Activated naive CD8-positive, alpha-beta T cell treated with anti-CD3 and anti-CD28 coated beads, Interleukin-2, amount 50 U/mL, for 24 hours (primary cell): ENCODE results near the gene MT1H.
"Not testable (repeated sequence)": the region's sequence is repeated elsewhere in the genome, so short reads cannot be mapped to it uniquely, and the experiment has no call there.

Source experiments
- ATAC-seq: fragments of 150-1000 bp; cut with Tn5 transposase; one replicate; pipeline ENCODE4 v1.10.0; 2021
- DNase-seq: peaks from one replicate; pipeline ENCODE4 v3.0.0; 2021
- H3K27ac Mint-ChIP-seq: one replicate; pipeline ENCODE4 v1.8.0; 2021; ENCODE audit warnings: mild to moderate bottlenecking, mixed read lengths
- H3K27me3 Mint-ChIP-seq: one replicate; pipeline ENCODE4 v1.8.0; 2021; ENCODE audit warnings: mixed read lengths
- H3K36me3 Mint-ChIP-seq: one replicate; pipeline ENCODE4 v1.8.0; 2021; ENCODE audit warnings: low read depth, mixed read lengths
- H3K4me1 Mint-ChIP-seq: one replicate; pipeline ENCODE4 v1.8.0; 2021; ENCODE audit warnings: mixed read lengths
- H3K4me3 Mint-ChIP-seq: one replicate; pipeline ENCODE4 v1.8.0; 2021; ENCODE audit warnings: mild to moderate bottlenecking, moderate library complexity, mixed read lengths
- H3K9me3 Mint-ChIP-seq: one replicate; pipeline ENCODE4 v1.8.0; 2021; ENCODE audit warnings: mixed read lengths

MT1H gene

GRCh38 chr16:56669005-56669839 is at the start of gene MT1H:
Gene MT1H (plus strand): TSS chr16:56669814. CDS start chr16:56669885, 71 bp downstream.
- Mint-ChIP-seq H3K4me1 (peaks cover 16% of the 10 kb centered on the region), H3K27ac (no peak within 1 kb of the TSS), H3K27me3 (peaks cover 68% of the 10 kb centered on the region), H3K9me3 (no peaks in the 10 kb centered on the region), H3K36me3 (no peaks in the 10 kb centered on the region), H3K4me3 (peak within 1 kb of the TSS; percentile 37)
- DNase-seq (no peak), ATAC-seq (no peak)

- no peak overlapping the region for H3K27ac Mint-ChIP-seq
- no peak overlapping the region for H3K4me3 Mint-ChIP-seq
- peaks cover 22% of the 10 kb centered on the region for H3K4me1 Mint-ChIP-seq
- peaks cover 27% of the 10 kb centered on the region for H3K27me3 Mint-ChIP-seq
- DNase-seq, result no peak
- no peak for ATAC-seq
- H3K36me3 Mint-ChIP-seq, result no peaks in the 10 kb centered on the region
- H3K9me3 Mint-ChIP-seq, result no peaks in the 10 kb centered on the region
These were observed 49.2 kb upstream of the MT1H start for GRCh38 chr16:56620339-56620897.

- not testable (repeated sequence) for DNase-seq, H3K36me3 Mint-ChIP-seq, H3K9me3 Mint-ChIP-seq, ATAC-seq, H3K27ac Mint-ChIP-seq, H3K4me3 Mint-ChIP-seq
- Mint-ChIP-seq H3K4me1 (peaks cover 24% of the 10 kb centered on the region), H3K27me3 (peaks cover 25% of the 10 kb centered on the region)
These were observed 47.8 kb upstream of the MT1H start for GRCh38 chr16:56621665-56622445.

GRCh38 chr16:56623184-56623583 is 46.4 kb upstream of the MT1H start:
- not testable (repeated sequence) for H3K9me3 Mint-ChIP-seq, DNase-seq, H3K27ac Mint-ChIP-seq, H3K4me3 Mint-ChIP-seq, ATAC-seq, H3K36me3 Mint-ChIP-seq
- Mint-ChIP-seq H3K4me1 (peaks cover 17% of the 10 kb centered on the region), H3K27me3 (peaks cover 20% of the 10 kb centered on the region)

- peaks cover 17% of the 10 kb centered on the region for H3K4me1 Mint-ChIP-seq
- H3K4me3 Mint-ChIP-seq, result no peak overlapping the region
- no peak for DNase-seq
- no peaks in the 10 kb centered on the region for H3K9me3 Mint-ChIP-seq
- no peak overlapping the region for H3K27ac Mint-ChIP-seq
- no peak for ATAC-seq
- peaks cover 17% of the 10 kb centered on the region for H3K27me3 Mint-ChIP-seq
- no peaks in the 10 kb centered on the region for H3K36me3 Mint-ChIP-seq
These were observed 46.0 kb upstream of the MT1H start for GRCh38 chr16:56623637-56624036.

GRCh38 chr16:56625140-56625942 is 44.3 kb upstream of the MT1H start, which contains the start of gene MT1E:
Gene MT1E (plus strand): TSS chr16:56625781. CDS start chr16:56625852, 71 bp downstream.
- no peaks in the 10 kb centered on the region for H3K9me3 Mint-ChIP-seq
- H3K4me1 Mint-ChIP-seq, result peaks cover 20% of the 10 kb centered on the region
- no peaks in the 10 kb centered on the region for H3K36me3 Mint-ChIP-seq
- ATAC-seq (peak; percentile 88), DNase-seq (peak; percentile 44)
- H3K4me3 Mint-ChIP-seq, result peak within 1 kb of the TSS; percentile 82
- H3K27me3 Mint-ChIP-seq, result peaks cover 21% of the 10 kb centered on the region
- H3K27ac Mint-ChIP-seq, result peak within 1 kb of the TSS; percentile 76

GRCh38 chr16:56625943-56626654 is 43.5 kb upstream of the MT1H start:
- Mint-ChIP-seq H3K4me1 (peaks cover 20% of the 10 kb centered on the region), H3K9me3 (no peaks in the 10 kb centered on the region), H3K27ac (peak overlapping the region; percentile 47), H3K4me3 (peak overlapping the region; percentile 82), H3K36me3 (no peaks in the 10 kb centered on the region), H3K27me3 (peaks cover 26% of the 10 kb centered on the region)
- DNase-seq (no peak), ATAC-seq (peak; percentile 41)

- Mint-ChIP-seq H3K4me3 (peak overlapping the region; percentile 82), H3K27ac (no peak overlapping the region), H3K27me3 (peaks cover 31% of the 10 kb centered on the region), H3K4me1 (peaks cover 21% of the 10 kb centered on the region), H3K36me3 (no peaks in the 10 kb centered on the region), H3K9me3 (no peaks in the 10 kb centered on the region)
- ATAC-seq (no peak), DNase-seq (no peak)
These were observed 42.9 kb upstream of the MT1H start for GRCh38 chr16:56626685-56627084.

GRCh38 chr16:56628486-56629350 is 40.9 kb upstream of the MT1H start:
- H3K36me3 Mint-ChIP-seq, result no peaks in the 10 kb centered on the region
- H3K27me3 Mint-ChIP-seq, result peaks cover 47% of the 10 kb centered on the region
- H3K9me3 Mint-ChIP-seq, result no peaks in the 10 kb centered on the region
- H3K4me3 Mint-ChIP-seq, result no peak overlapping the region
- no peak overlapping the region for H3K27ac Mint-ChIP-seq
- no peak for ATAC-seq
- peaks cover 29% of the 10 kb centered on the region for H3K4me1 Mint-ChIP-seq
- no peak for DNase-seq

- ATAC-seq (no peak), DNase-seq (no peak)
- peaks cover 26% of the 10 kb centered on the region for H3K4me1 Mint-ChIP-seq
- H3K27ac Mint-ChIP-seq, result no peak overlapping the region
- no peaks in the 10 kb centered on the region for H3K9me3 Mint-ChIP-seq
- H3K27me3 Mint-ChIP-seq, result peaks cover 52% of the 10 kb centered on the region
- H3K36me3 Mint-ChIP-seq, result no peaks in the 10 kb centered on the region
- H3K4me3 Mint-ChIP-seq, result no peak overlapping the region
These were observed 40.1 kb upstream of the MT1H start for GRCh38 chr16:56629531-56629930.

- Mint-ChIP-seq H3K27ac (no peak overlapping the region), H3K27me3 (peaks cover 53% of the 10 kb centered on the region), H3K4me1 (peaks cover 26% of the 10 kb centered on the region), H3K4me3 (no peak overlapping the region), H3K36me3 (no peaks in the 10 kb centered on the region), H3K9me3 (no peaks in the 10 kb centered on the region)
- DNase-seq (no peak), ATAC-seq (no peak)
These were observed 39.5 kb upstream of the MT1H start for GRCh38 chr16:56630134-56630533.

- no peaks in the 10 kb centered on the region for H3K36me3 Mint-ChIP-seq
- DNase-seq, result no peak
- no peak for ATAC-seq
- H3K9me3 Mint-ChIP-seq, result no peaks in the 10 kb centered on the region
- H3K27me3 Mint-ChIP-seq, result peaks cover 61% of the 10 kb centered on the region
- H3K27ac Mint-ChIP-seq, result no peak overlapping the region
- H3K4me3 Mint-ChIP-seq, result no peak overlapping the region
- H3K4me1 Mint-ChIP-seq, result peaks cover 23% of the 10 kb centered on the region
These were observed 38.4 kb upstream of the MT1H start for GRCh38 chr16:56631197-56631596.

- H3K4me1 Mint-ChIP-seq, result peaks cover 21% of the 10 kb centered on the region
- DNase-seq, result no peak
- no peak for ATAC-seq
- H3K27ac Mint-ChIP-seq, result no peak overlapping the region
- peaks cover 66% of the 10 kb centered on the region for H3K27me3 Mint-ChIP-seq
- peak overlapping the region; percentile 65 for H3K4me3 Mint-ChIP-seq
- no peaks in the 10 kb centered on the region for H3K9me3 Mint-ChIP-seq
- no peaks in the 10 kb centered on the region for H3K36me3 Mint-ChIP-seq
These were observed 37.8 kb upstream of the MT1H start for GRCh38 chr16:56631832-56632155.
